NB4 (cell line): ENCODE measurements around the gene FAM25C.
"Not testable (repeated sequence)": the region's sequence is repeated elsewhere in the genome, so short reads cannot be mapped to it uniquely, and the experiment has no call there.

Experiments used
- POLR2A ChIP-seq: IDR thresholded peaks from 2 replicates; pipeline ENCODE4 v1.6.1; 2011; ENCODE audit warnings: mild to moderate bottlenecking; ENCODE audit not compliant: insufficient read length; ENCODE audit errors: extremely low read depth
- TF ChIP-seq, protein P1 (sequence below): IDR thresholded peaks from 2 replicates; pipeline ENCODE4 v1.6.1; 2011; ENCODE audit warnings: low read depth, low read length

GRCh38 chr10:48002306-48002705, 2.7 kb upstream of the FAM25C start:
- TF ChIP-seq POLR2A = not testable (repeated sequence)
- TF ChIP-seq, protein P1, sequence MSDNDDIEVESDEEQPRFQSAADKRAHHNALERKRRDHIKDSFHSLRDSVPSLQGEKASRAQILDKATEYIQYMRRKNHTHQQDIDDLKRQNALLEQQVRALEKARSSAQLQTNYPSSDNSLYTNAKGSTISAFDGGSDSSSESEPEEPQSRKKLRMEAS = not testable (repeated sequence)
